Measurements from ENCODE around the gene BLNK.

BLNK gene

GRCh38 chr10:96238646-96239623 is 32.4 kb downstream of the BLNK start:
- TF ChIP-seq FOXP2 (optimal IDR thresholded peaks at IDR 0.05; ENCODE audit: borderline replicate concordance, extremely low read depth, extremely low read length, insufficient read depth) (no peak), REST (IDR thresholded peaks at IDR 0.05; ENCODE audit: insufficient read depth in 1 of 2, low read depth in 2 of 2, low read length in 2 of 2) (no peak), SIN3A (IDR thresholded peaks at IDR 0.05; ENCODE audit: borderline replicate concordance, insufficient read depth, low read length) (no peak), TAF1 (IDR thresholded peaks at IDR 0.05; ENCODE audit: borderline replicate concordance, insufficient read depth, low read length) (no peak), POLR2AphosphoS5 (IDR thresholded peaks at IDR 0.05; ENCODE audit: low read depth, low read length) (no peak)

- no peak for TF ChIP-seq POLR2AphosphoS5 (IDR thresholded peaks at IDR 0.05; ENCODE audit: low read depth, low read length)
- no peak for TF ChIP-seq REST (IDR thresholded peaks at IDR 0.05; ENCODE audit: insufficient read depth in 1 of 2, low read depth in 2 of 2, low read length in 2 of 2)
- no peak for TF ChIP-seq SIN3A (IDR thresholded peaks at IDR 0.05; ENCODE audit: borderline replicate concordance, insufficient read depth, low read length)
- no peak for TF ChIP-seq FOXP2 (optimal IDR thresholded peaks at IDR 0.05; ENCODE audit: borderline replicate concordance, extremely low read depth, extremely low read length, insufficient read depth)
- no peak for TF ChIP-seq TAF1 (IDR thresholded peaks at IDR 0.05; ENCODE audit: borderline replicate concordance, insufficient read depth, low read length)
Observed at GRCh38 chr10:96236876-96237275, 34.5 kb downstream of the BLNK start.

- TF ChIP-seq TAF1 (IDR thresholded peaks at IDR 0.05; ENCODE audit: borderline replicate concordance, insufficient read depth, low read length) (no peak), SIN3A (IDR thresholded peaks at IDR 0.05; ENCODE audit: borderline replicate concordance, insufficient read depth, low read length) (no peak), POLR2AphosphoS5 (IDR thresholded peaks at IDR 0.05; ENCODE audit: low read depth, low read length) (no peak), REST (IDR thresholded peaks at IDR 0.05; ENCODE audit: insufficient read depth in 1 of 2, low read depth in 2 of 2, low read length in 2 of 2) (no peak), FOXP2 (optimal IDR thresholded peaks at IDR 0.05; ENCODE audit: borderline replicate concordance, extremely low read depth, extremely low read length, insufficient read depth) (no peak)
Observed at GRCh38 chr10:96236090-96236478, 35.3 kb downstream of the BLNK start.

GRCh38 chr10:96235326-96236089 is 35.9 kb downstream of the BLNK start:
- no peak for TF ChIP-seq SIN3A (IDR thresholded peaks at IDR 0.05; ENCODE audit: borderline replicate concordance, insufficient read depth, low read length)
- no peak for TF ChIP-seq FOXP2 (optimal IDR thresholded peaks at IDR 0.05; ENCODE audit: borderline replicate concordance, extremely low read depth, extremely low read length, insufficient read depth)
- no peak for TF ChIP-seq POLR2AphosphoS5 (IDR thresholded peaks at IDR 0.05; ENCODE audit: low read depth, low read length)
- TF ChIP-seq REST (IDR thresholded peaks at IDR 0.05; ENCODE audit: insufficient read depth in 1 of 2, low read depth in 2 of 2, low read length in 2 of 2) = no peak
- no peak for TF ChIP-seq TAF1 (IDR thresholded peaks at IDR 0.05; ENCODE audit: borderline replicate concordance, insufficient read depth, low read length)
